AG08396 (cell line): ENCODE results near the gene FAM13A.
"Not testable (repeated sequence)": the region's sequence is repeated elsewhere in the genome, so short reads cannot be mapped to it uniquely, and the experiment has no call there.

Experiments used
- DNase-seq: peaks from one replicate; pipeline ENCODE4 v3.0.0; 2012; ENCODE audit warnings: low spot score, mixed read lengths

The FAM13A gene

GRCh38 chr4:88897180-88897579 lies 159.8 kb downstream of the FAM13A start:
- no peak for DNase-seq

GRCh38 chr4:88893961-88894360 lies 163.0 kb downstream of the FAM13A start:
- no peak for DNase-seq

GRCh38 chr4:88892646-88893045 lies 164.3 kb downstream of the FAM13A start:
- DNase-seq = no peak

GRCh38 chr4:88891636-88892035 lies 165.3 kb downstream of the FAM13A start:
- DNase-seq = no peak

- DNase-seq = not testable (repeated sequence)
Measured at GRCh38 chr4:88887409-88887808, 169.6 kb downstream of the FAM13A start.

- DNase-seq = no peak
Measured at GRCh38 chr4:88881227-88881569, 175.8 kb downstream of the FAM13A start.

- DNase-seq = no peak
Measured at GRCh38 chr4:88880501-88881226, 176.3 kb downstream of the FAM13A start.

- no peak for DNase-seq
Measured at GRCh38 chr4:88879991-88880390, 177.0 kb downstream of the FAM13A start.

GRCh38 chr4:88878642-88879041 lies 178.3 kb downstream of the FAM13A start:
- DNase-seq = no peak

GRCh38 chr4:88870428-88870827 lies 186.6 kb downstream of the FAM13A start:
- no peak for DNase-seq

GRCh38 chr4:88868510-88868909 lies 188.5 kb downstream of the FAM13A start:
- DNase-seq = no peak

- DNase-seq = no peak
Measured at GRCh38 chr4:88866862-88867550, 190.0 kb downstream of the FAM13A start.

- DNase-seq = no peak
Measured at GRCh38 chr4:88865466-88865865, 191.5 kb downstream of the FAM13A start.

GRCh38 chr4:88865046-88865445 lies 191.9 kb downstream of the FAM13A start:
- DNase-seq = no peak

GRCh38 chr4:88860586-88860985 lies 196.4 kb downstream of the FAM13A start:
- no peak for DNase-seq

- DNase-seq = no peak
Measured at GRCh38 chr4:88859191-88859812, 197.7 kb downstream of the FAM13A start.

- DNase-seq = no peak
Measured at GRCh38 chr4:88858752-88859151, 198.2 kb downstream of the FAM13A start.

GRCh38 chr4:88857588-88857987 lies 199.4 kb downstream of the FAM13A start:
- DNase-seq = no peak

- no peak for DNase-seq
Measured at GRCh38 chr4:88854481-88854880, 202.5 kb downstream of the FAM13A start.

- not testable (repeated sequence) for DNase-seq
Measured at GRCh38 chr4:88853583-88853982, 203.4 kb downstream of the FAM13A start.

GRCh38 chr4:88846206-88846790 lies 210.7 kb downstream of the FAM13A start:
- no peak for DNase-seq

GRCh38 chr4:88843067-88843685 lies 213.8 kb downstream of the FAM13A start:
- DNase-seq = no peak
